ENCODE data around the gene ATRAID. TPM values are rescaled to one million over a fixed set of nuclear protein-coding genes. Genes with fewer than 3 reads are reported as not detected.
A peak's percentile ranks its signal among the peaks of the same experiment; 100 is the strongest.
"Not testable (repeated sequence)": the region's sequence is repeated elsewhere in the genome, so short reads cannot be mapped to it uniquely, and the experiment has no call there.

The ATRAID gene
- total RNA-seq, 3 donors from 2014 or later = 82.0 to 88.8 (median 85.2) TPM

- H3K4me3 ChIP-seq = no peak overlapping the region
- no peaks in the 10 kb centered on the region for H3K36me3 ChIP-seq (ENCODE audit: low read depth)
- no peaks in the 10 kb centered on the region for H3K9me3 ChIP-seq
- TF ChIP-seq, protein P1, sequence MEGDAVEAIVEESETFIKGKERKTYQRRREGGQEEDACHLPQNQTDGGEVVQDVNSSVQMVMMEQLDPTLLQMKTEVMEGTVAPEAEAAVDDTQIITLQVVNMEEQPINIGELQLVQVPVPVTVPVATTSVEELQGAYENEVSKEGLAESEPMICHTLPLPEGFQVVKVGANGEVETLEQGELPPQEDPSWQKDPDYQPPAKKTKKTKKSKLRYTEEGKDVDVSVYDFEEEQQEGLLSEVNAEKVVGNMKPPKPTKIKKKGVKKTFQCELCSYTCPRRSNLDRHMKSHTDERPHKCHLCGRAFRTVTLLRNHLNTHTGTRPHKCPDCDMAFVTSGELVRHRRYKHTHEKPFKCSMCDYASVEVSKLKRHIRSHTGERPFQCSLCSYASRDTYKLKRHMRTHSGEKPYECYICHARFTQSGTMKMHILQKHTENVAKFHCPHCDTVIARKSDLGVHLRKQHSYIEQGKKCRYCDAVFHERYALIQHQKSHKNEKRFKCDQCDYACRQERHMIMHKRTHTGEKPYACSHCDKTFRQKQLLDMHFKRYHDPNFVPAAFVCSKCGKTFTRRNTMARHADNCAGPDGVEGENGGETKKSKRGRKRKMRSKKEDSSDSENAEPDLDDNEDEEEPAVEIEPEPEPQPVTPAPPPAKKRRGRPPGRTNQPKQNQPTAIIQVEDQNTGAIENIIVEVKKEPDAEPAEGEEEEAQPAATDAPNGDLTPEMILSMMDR (IDR thresholded peaks at IDR 0.05) = no peak
- intact Hi-C loops (cut with DNase I, micrococcal nuclease) = no loop called here
- DNase-seq (no peak), ATAC-seq (peak; percentile 76)
- H3K4me1 ChIP-seq (ENCODE audit: low read depth) = peaks cover 7% of the 10 kb centered on the region
Observed at GRCh38 chr2:27171351-27171848, 40.4 kb upstream of the ATRAID start.

- no peak for DNase-seq
- Histone ChIP-seq H3K4me3 (no peak overlapping the region), H3K9me3 (no peaks in the 10 kb centered on the region), H3K36me3 (ENCODE audit: low read depth) (no peaks in the 10 kb centered on the region), H3K4me1 (ENCODE audit: low read depth) (peaks cover 7% of the 10 kb centered on the region)
- TF ChIP-seq, protein P1 (IDR thresholded peaks at IDR 0.05) = no peak
- ATAC-seq = no peak
- intact Hi-C loops (cut with DNase I, micrococcal nuclease) = no loop called here
Observed at GRCh38 chr2:27174638-27175037, 37.2 kb upstream of the ATRAID start.

DNA sequence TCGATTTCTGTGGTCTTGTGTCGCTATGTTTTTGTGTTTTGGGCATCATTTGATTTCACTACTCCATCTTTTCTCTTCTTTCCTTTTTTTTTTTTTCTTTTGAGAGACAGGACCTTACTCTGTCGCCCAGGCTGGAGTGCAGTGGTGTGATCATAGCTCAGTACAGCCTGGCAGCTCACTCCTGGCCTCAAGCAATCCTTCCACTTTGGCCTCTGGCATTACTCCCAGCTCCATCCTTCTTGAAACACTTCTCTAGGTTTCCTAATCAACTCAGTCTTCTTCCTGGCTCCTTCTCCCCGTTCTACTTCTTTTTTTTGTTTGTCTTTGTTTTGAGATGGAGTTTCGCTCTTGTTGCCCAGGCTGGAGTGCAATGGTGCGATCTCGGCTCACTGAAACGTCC lies 36.5 kb upstream of the ATRAID start:
- intact Hi-C loops (cut with DNase I, micrococcal nuclease) = no loop called here
- Histone ChIP-seq H3K36me3 (ENCODE audit: low read depth) (no peaks in the 10 kb centered on the region), H3K9me3 (no peaks in the 10 kb centered on the region), H3K4me3 (no peak overlapping the region), H3K4me1 (ENCODE audit: low read depth) (peaks cover 3% of the 10 kb centered on the region)
- no peak for DNase-seq
- TF ChIP-seq, protein P1 (IDR thresholded peaks at IDR 0.05) = no peak
- ATAC-seq = no peak

- ATAC-seq; H3K9me3 ChIP-seq; H3K4me1 ChIP-seq (ENCODE audit: low read depth); H3K36me3 ChIP-seq (ENCODE audit: low read depth); DNase-seq; intact Hi-C loops (cut with DNase I, micrococcal nuclease); H3K4me3 ChIP-seq: not testable (repeated sequence)
Observed at GRCh38 chr2:27175781-27176180, 36.1 kb upstream of the ATRAID start.

GRCh38 chr2:27177441-27178351 lies 34.1 kb upstream of the ATRAID start:
- Histone ChIP-seq H3K9me3 (no peaks in the 10 kb centered on the region), H3K4me3 (no peak overlapping the region), H3K36me3 (ENCODE audit: low read depth) (no peaks in the 10 kb centered on the region), H3K4me1 (ENCODE audit: low read depth) (no peaks in the 10 kb centered on the region)
- intact Hi-C loops (cut with DNase I, micrococcal nuclease) = no loop called here
- DNase-seq (no peak), ATAC-seq (peak; percentile 61)
- TF ChIP-seq, protein P1 (IDR thresholded peaks at IDR 0.05) = no peak

DNA sequence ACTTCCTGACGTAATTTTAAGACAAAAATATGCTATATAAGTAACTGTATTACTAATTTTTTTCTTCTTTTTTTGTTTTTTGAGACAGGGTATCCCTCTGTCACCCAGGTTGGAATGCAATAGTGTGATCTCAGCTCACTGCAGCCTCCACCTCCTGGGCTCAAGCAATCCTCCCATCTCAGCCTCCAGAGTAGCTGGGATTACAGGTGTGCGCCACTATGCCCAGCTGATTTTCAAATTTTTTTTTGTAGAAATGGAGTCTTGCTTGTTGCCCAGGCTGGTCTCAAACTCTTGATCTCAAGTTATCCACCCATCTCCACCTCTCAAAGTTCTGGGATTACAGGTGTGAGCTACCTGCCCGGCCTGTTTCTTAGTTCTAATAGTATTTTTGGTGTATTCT lies 33.4 kb upstream of the ATRAID start:
- DNase-seq = no peak
- TF ChIP-seq, protein P1 (IDR thresholded peaks at IDR 0.05) = no peak
- H3K36me3 ChIP-seq (ENCODE audit: low read depth) = no peaks in the 10 kb centered on the region
- no peaks in the 10 kb centered on the region for H3K4me1 ChIP-seq (ENCODE audit: low read depth)
- H3K9me3 ChIP-seq = no peaks in the 10 kb centered on the region
- H3K4me3 ChIP-seq = no peak overlapping the region
- intact Hi-C loops (cut with DNase I, micrococcal nuclease) = no loop called here
- ATAC-seq = no peak
